D721Med (cell line): ENCODE data around the gene BTAF1.
A peak's percentile ranks its signal among the peaks of the same experiment; 100 is the strongest.

Source experiments
- DNase-seq: peaks from one replicate; pipeline ENCODE4 v3.0.0; 2011; ENCODE audit warnings: low spot score; ENCODE audit not compliant: insufficient read length
- FAIRE-seq: peaks from 2 replicates; lab custom pipeline; 2011; peaks lifted over from hg19 to GRCh38; lab: Jason Lieb, UNC
- TF ChIP-seq, protein P1 (sequence below): IDR thresholded peaks from 2 replicates; pipeline ENCODE4 v1.5.1; 2012; ENCODE audit warnings: mild to moderate bottlenecking, control low read depth; ENCODE audit not compliant: insufficient read depth; ENCODE audit errors: missing control alignments

The BTAF1 gene

DNA sequence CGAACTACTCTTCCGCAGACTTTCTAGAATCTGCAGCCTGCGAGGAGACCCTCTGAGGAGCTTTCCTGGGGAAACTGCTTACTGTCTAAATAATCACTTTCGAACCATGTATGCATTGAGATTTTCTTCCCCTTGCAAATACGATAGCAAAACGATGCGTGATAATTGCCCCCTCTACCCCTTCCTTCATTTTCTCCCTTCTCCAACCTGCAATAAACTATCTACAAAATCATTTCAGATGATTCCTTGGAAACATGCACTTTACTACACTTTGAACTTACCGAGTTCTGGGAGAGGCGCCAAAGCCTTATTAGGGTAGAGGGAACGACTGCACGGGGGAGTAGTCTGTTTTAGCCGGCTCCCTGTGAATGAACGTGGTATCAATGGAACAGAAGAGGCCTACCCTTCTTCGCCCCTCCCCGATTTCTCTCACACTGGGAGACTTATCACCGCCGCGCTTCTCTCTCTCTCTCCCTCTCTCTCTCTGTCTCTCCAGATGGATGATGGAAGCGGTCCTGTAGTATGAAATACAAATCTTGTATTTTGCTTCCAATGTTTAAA is 14.4 kb upstream of the BTAF1 start, which contains the start of gene FGFBP3:
Gene FGFBP3, minus strand, starts transcription at position 370 of the 561 bp plus-strand sequence. CDS start 517 bp downstream, outside the sequence.
- FAIRE-seq = no peak
- no peak for DNase-seq
- TF ChIP-seq, protein P1, sequence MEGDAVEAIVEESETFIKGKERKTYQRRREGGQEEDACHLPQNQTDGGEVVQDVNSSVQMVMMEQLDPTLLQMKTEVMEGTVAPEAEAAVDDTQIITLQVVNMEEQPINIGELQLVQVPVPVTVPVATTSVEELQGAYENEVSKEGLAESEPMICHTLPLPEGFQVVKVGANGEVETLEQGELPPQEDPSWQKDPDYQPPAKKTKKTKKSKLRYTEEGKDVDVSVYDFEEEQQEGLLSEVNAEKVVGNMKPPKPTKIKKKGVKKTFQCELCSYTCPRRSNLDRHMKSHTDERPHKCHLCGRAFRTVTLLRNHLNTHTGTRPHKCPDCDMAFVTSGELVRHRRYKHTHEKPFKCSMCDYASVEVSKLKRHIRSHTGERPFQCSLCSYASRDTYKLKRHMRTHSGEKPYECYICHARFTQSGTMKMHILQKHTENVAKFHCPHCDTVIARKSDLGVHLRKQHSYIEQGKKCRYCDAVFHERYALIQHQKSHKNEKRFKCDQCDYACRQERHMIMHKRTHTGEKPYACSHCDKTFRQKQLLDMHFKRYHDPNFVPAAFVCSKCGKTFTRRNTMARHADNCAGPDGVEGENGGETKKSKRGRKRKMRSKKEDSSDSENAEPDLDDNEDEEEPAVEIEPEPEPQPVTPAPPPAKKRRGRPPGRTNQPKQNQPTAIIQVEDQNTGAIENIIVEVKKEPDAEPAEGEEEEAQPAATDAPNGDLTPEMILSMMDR = no peak

DNA sequence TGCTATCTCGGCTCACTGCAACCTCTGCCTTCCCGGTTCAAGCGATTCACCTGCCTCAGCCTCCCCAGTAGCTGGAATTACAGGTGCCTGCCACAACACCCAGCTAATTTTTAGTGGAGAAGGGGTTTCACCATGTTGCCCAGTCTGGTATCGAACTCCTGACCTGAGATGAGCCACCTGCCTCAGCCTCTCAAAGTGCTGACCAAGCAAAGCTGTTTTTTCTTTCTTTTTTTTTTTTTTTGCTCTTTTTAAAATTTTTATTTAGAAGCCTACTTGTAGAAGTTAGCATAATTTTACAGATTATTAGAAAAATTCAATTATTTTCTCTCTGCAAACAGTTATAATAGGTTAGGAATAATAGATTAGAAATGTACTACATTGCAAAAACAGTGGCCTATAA is 13.1 kb upstream of the BTAF1 start:
- FAIRE-seq (no peak), DNase-seq (no peak)
- TF ChIP-seq, protein P1 = no peak

DNA sequence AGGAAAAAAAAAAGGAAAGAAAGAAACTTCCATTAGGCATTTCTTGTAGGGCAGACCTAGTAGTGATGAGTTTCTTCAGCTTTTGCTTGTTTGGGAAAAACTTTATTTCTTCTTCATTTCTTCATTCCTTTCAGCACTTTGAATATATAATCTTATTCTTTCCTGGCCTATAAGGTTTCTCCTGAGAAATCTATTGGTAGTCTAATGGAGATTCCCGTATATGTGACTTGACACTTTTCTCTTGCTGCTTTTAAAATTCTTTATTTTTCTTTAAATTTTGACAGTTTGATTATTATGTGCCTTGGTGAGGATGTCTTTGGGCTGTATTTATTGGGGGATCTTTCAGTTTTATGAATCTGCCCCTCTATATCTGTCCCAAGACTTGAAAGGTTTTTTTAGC is 3.9 kb upstream of the BTAF1 start:
- FAIRE-seq (no peak), DNase-seq (no peak)
- TF ChIP-seq, protein P1 = no peak

DNA sequence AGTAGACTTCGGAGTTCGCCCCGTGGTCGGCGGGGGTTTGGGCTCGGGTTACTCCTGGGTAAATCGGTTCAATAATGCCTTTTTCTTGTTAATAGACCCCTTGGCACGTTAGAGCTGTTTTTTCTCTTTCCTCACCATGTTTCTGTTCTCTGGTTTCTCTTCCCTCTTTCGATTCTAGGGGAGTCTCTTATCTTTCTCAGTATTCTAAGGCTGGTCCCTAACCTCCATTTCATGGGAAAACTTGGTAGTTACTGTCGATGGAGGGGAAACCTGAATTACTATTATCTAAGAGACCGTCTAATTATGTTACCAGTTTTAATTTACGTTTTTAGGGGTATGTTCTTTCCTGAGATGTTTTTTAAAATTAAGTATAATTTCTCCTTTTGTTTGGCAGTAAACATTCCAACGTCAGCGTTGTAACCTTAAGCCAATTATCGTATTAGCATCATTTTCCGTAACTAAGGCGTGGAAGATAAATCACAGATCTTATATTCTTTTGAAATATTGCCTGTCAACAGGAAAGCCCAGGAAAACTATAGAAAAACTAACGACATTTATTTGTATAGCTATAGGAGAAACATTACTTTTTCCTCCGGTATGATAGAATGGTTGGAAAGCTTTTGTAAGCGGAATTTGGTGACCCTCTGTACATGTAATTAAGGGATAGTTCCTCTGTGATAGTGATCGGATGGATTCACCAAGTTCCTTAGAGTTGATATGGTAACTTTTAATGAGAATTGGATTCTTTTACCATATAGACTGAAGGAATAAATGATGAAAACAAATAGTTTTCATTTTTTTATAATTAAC is 847 bp downstream of the BTAF1 start:
- TF ChIP-seq, protein P1 = no peak
- FAIRE-seq = peak; percentile 46
- no peak for DNase-seq

DNA sequence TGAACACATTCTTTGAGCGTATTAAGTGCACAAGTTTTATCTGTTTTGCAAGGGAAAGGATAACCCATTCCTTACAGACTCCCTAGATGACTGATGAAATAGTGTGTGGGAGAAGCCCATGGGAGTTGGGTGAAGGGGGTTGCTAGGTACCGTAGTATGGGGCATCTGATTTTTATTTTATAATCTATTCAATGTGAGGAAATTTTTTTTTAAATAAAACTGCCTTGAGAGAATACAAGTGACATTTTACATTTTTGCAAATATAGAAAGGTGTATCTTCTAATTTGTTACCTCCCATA is 1.4 kb downstream of the BTAF1 start:
- DNase-seq (no peak), FAIRE-seq (no peak)
- TF ChIP-seq, protein P1 = no peak

DNA sequence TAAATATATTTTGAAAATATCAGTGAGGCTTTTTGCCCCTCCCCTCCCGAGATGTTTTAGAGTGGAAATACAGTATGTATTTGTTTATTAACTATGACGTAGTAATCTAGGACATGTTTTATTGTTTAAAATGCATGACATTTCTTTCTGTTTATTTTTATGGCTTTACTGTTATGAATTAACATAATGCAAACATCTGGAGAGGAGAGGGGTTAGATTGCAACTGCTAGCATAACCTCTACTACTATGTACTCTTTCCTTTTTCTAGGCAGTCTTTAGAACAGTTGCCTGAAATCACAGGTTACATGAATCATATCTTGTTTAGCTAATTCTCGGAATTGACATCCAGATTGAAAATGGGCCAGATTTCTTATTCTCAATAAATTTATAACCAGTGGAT is 7.4 kb downstream of the BTAF1 start:
- FAIRE-seq = no peak
- TF ChIP-seq, protein P1 = no peak
- no peak for DNase-seq
